Ectodermal cell (in vitro differentiated cells): ENCODE data around the gene PRDM16.

Experiments used
- H3K27ac ChIP-seq: 2 replicates; pipeline ENCODE4 v1.7.0; 2013; ENCODE audit warnings: mild to moderate bottlenecking, low read depth, low read length; ENCODE audit not compliant: insufficient read depth, poor library complexity, severe bottlenecking
- H3K27me3 ChIP-seq: 2 replicates; pipeline ENCODE4 v1.7.0; 2013; ENCODE audit warnings: mild to moderate bottlenecking, low read length; ENCODE audit not compliant: insufficient read depth, control insufficient read depth, poor library complexity, severe bottlenecking
- H3K36me3 ChIP-seq: one replicate; pipeline ENCODE4 v1.7.0; 2013; ENCODE audit warnings: low read length; ENCODE audit not compliant: control insufficient read depth, insufficient read depth
- H3K4me1 ChIP-seq: one replicate; pipeline ENCODE4 v1.7.0; 2013; ENCODE audit warnings: low read length; ENCODE audit not compliant: control insufficient read depth, insufficient read depth
- H3K4me3 ChIP-seq: 2 replicates; pipeline ENCODE4 v1.7.0; 2013; ENCODE audit warnings: low read depth, low read length, control low read depth; ENCODE audit not compliant: insufficient read depth
- H3K9me3 ChIP-seq: 2 replicates; pipeline ENCODE4 v1.7.0; 2013; ENCODE audit warnings: mild to moderate bottlenecking, low read length, moderate library complexity; ENCODE audit not compliant: control insufficient read depth
- WGBS, 2 experiments: methylation state at CpG; one replicate each; pipeline ENCODE4 v1.1.7; 2013; ENCODE audit warnings: missing lambda C conversion rate in 2 of 2; 5-methylcytosine and 5-hydroxymethylcytosine counted together

The PRDM16 gene

DNA sequence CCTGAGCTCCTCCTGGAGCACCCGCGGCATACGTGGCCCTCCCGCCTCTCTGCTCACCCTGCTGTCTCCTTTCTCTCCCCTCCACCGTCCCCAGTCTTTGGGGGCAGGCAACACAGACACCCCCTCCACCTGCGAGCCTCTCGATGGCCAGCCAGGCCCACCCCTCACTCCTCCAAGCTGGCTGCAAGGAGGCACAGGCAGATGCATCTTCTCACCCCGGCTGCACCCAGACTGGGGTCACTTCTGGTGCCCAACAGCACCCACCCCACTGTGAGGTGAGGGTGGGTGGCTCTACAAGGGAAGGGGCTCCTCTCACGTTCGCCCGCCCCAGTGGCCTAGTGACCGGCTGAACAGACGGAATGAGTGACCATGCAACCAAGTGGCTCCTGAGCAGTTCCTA, 277.5 kb downstream of the PRDM16 start:
- no peak overlapping the region for H3K27ac ChIP-seq
- H3K4me1 ChIP-seq: peaks cover 5% of the 10 kb centered on the region
- WGBS, 2 experiments: 92 to 93% methylated on average over 13 of the region's 13 CpGs
- no peaks in the 10 kb centered on the region for H3K27me3 ChIP-seq
- H3K36me3 ChIP-seq: no peaks in the 10 kb centered on the region
- H3K9me3 ChIP-seq: no peaks in the 10 kb centered on the region
- no peak overlapping the region for H3K4me3 ChIP-seq

DNA sequence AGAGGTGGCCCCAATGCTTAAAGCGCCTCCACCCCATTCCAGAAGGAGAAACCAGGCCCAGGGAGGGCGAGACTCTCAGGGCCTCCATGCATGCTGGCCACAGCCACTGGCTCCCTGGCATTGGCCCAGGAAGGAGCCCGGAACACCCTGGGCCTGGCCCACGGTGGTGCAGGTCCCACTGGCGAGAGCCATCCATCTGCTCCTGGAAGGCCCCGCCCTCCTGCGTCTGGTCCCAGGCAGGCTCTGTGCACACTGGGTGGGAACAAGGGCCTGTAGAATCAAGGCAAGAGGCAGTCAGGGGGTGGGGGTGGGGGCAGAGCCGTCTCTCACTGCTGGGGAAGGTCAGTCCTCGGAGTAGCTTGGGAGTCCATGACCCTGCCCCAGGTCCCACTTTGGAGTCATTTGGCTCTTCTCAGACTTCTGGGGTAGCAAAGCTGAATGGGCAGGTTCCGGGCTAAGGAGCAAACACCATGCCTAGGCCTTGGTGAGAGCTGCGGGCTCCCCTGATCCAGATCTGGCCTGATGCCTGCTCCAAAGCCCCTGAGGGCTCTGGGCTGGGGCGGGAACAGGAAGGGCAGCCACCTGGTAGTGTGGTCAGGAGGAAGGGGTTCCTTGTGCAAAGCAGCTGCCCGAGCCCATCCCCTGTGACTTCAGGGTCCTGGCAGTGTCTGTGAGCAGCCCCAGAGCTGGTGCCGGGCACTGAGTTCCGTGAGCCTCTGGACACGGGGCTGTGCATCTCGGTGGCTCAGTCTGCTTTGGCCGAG, 278.4 kb downstream of the PRDM16 start:
- H3K27ac ChIP-seq: no peak overlapping the region
- H3K36me3 ChIP-seq: no peaks in the 10 kb centered on the region
- no peaks in the 10 kb centered on the region for H3K27me3 ChIP-seq
- H3K9me3 ChIP-seq: no peaks in the 10 kb centered on the region
- WGBS, 2 experiments: 89% methylated on average over 18 of the region's 18 CpGs
- peaks cover 5% of the 10 kb centered on the region for H3K4me1 ChIP-seq
- H3K4me3 ChIP-seq: no peak overlapping the region

- 86 to 88% methylated on average over 15 of the region's 15 CpGs for WGBS, 2 experiments
- peaks cover 14% of the 10 kb centered on the region for H3K4me1 ChIP-seq
- no peaks in the 10 kb centered on the region for H3K27me3 ChIP-seq
- H3K4me3 ChIP-seq: no peak overlapping the region
- no peaks in the 10 kb centered on the region for H3K36me3 ChIP-seq
- no peak overlapping the region for H3K27ac ChIP-seq
- no peaks in the 10 kb centered on the region for H3K9me3 ChIP-seq
Observed at GRCh38 chr1:3348196-3348865, 279.3 kb downstream of the PRDM16 start.

- no peaks in the 10 kb centered on the region for H3K9me3 ChIP-seq
- WGBS, 2 experiments: 81% methylated on average over 34 of the region's 34 CpGs
- no peaks in the 10 kb centered on the region for H3K36me3 ChIP-seq
- H3K27ac ChIP-seq: no peak overlapping the region
- H3K27me3 ChIP-seq: no peaks in the 10 kb centered on the region
- peaks cover 23% of the 10 kb centered on the region for H3K4me1 ChIP-seq
- no peak overlapping the region for H3K4me3 ChIP-seq
Observed at GRCh38 chr1:3349161-3349967, 280.4 kb downstream of the PRDM16 start.

DNA sequence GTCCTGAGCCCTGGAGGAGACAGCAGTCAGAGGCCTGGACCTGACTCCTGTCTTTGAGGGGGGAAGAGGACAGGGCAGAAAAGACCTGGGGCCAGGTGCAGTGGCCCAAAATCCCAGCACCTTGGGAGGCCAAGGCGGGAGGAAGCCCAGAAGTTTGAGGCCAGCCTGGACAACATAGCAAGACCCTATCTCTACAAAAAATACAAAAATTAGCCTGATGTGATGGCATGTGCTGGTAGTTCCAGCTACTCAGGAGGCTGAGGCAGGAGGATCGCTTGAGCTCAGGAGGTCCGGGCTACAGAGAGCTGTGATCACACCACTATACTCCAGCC, 280.9 kb downstream of the PRDM16 start:
- H3K4me1 ChIP-seq: peaks cover 28% of the 10 kb centered on the region
- 90 to 93% methylated on average over 3 of the region's 3 CpGs for WGBS, 2 experiments
- no peaks in the 10 kb centered on the region for H3K36me3 ChIP-seq
- H3K9me3 ChIP-seq: no peaks in the 10 kb centered on the region
- no peak overlapping the region for H3K4me3 ChIP-seq
- no peaks in the 10 kb centered on the region for H3K27me3 ChIP-seq
- no peak overlapping the region for H3K27ac ChIP-seq

DNA sequence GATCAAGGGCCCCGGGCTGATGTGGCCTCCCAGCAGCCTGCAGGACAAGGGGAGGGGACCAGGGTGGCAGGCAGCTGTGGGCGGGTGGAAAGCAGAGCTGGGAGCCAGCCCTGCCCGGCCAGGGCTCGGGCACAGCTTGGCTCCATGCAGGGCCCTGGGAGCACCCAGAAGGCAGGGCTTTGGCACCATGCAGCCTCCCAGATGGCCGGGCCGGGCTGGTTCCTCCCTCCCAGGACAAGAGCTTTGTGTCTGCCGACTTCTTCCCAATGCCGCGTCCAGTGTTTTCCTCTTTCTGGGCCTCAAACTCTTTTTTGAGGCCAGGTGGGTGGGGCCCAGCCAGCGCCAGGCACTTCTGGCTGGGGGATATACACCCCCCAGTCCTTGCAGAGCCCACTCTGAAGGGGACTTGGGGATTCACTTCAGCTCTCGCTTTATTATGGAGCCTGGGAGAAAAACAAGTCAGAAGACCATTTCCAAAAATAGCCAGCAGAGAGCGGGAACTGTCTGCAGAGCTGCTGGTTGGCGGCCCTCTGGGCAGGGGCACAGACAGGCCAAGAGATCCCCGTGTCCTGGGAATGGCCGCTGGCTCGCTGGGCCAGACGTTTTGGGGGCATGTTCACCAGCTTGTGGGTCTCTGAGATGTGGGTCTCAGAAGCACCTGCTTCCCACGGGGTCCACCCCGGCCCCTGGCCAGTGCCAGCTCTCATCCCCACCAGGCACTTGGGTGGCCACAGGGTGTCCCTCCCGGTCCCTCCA, 281.7 kb downstream of the PRDM16 start:
- Histone ChIP-seq H3K27me3 (no peaks in the 10 kb centered on the region), H3K4me1 (peaks cover 35% of the 10 kb centered on the region), H3K4me3 (no peak overlapping the region), H3K9me3 (no peaks in the 10 kb centered on the region), H3K36me3 (no peaks in the 10 kb centered on the region), H3K27ac (no peak overlapping the region)
- 84 to 86% methylated on average over 20 of the region's 20 CpGs for WGBS, 2 experiments

- no peak overlapping the region for H3K4me3 ChIP-seq
- H3K4me1 ChIP-seq: peaks cover 40% of the 10 kb centered on the region
- H3K27ac ChIP-seq: peak overlapping the region; percentile 90
- no peaks in the 10 kb centered on the region for H3K36me3 ChIP-seq
- no peaks in the 10 kb centered on the region for H3K9me3 ChIP-seq
- no peaks in the 10 kb centered on the region for H3K27me3 ChIP-seq
- 25 to 35% methylated on average over 8 to 9 of the region's 11 CpGs for WGBS, 2 experiments
Observed at GRCh38 chr1:3351449-3352298, 282.7 kb downstream of the PRDM16 start.

DNA sequence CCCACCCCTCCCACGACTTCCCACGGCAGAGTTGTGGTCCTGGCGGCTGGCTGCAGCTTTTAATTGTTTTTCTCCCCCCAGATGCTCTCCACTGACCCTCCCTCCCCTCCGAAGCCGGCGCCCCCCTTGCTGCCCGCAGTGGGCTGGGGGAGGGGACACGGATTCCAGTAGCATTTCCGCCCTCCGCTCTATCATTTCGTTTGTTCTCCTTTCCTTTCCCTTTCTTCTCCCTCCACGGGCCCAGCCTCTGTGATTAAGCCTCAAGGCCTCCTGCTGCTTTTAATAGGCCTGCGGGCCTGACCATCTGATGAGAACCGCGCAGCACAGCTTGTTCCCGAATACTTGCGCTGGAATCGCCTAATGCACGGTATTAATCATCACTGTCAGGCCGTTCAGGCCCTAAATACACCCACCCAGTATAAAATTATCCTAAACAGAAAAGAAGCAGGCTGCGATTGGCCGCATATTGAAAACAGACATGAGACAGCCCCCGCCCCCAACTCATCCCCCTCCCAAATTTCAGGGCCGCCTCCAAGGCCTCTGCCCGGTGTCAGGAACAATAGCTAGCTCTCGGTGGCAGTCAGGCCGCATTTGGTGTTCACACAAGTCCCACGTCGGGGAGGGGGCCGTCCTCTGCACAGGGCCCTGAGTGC, 283.4 kb downstream of the PRDM16 start:
- peaks cover 48% of the 10 kb centered on the region for H3K4me1 ChIP-seq
- WGBS, 2 experiments: 1% methylated on average over 30 of the region's 30 CpGs

GRCh38 chr1:3352952-3353331, 283.9 kb downstream of the PRDM16 start:
- 28 to 32% methylated on average over 13 of the region's 13 CpGs for WGBS, 2 experiments
- Histone ChIP-seq H3K27me3 (no peaks in the 10 kb centered on the region), H3K4me1 (peaks cover 49% of the 10 kb centered on the region)

More for the DNA sequence above, 283.4 kb downstream of the PRDM16 start:
- H3K9me3 ChIP-seq: no peaks in the 10 kb centered on the region
- H3K27me3 ChIP-seq: no peaks in the 10 kb centered on the region
- peak overlapping the region; percentile 90 for H3K27ac ChIP-seq
- no peak overlapping the region for H3K4me3 ChIP-seq
- no peaks in the 10 kb centered on the region for H3K36me3 ChIP-seq

More at GRCh38 chr1:3352952-3353331, 283.9 kb downstream of the PRDM16 start:
- H3K27ac ChIP-seq: peak overlapping the region; percentile 90
- H3K36me3 ChIP-seq: no peaks in the 10 kb centered on the region
- H3K4me3 ChIP-seq: no peak overlapping the region
- H3K9me3 ChIP-seq: no peaks in the 10 kb centered on the region
